ENCODE results near the gene DUOXA1. TPM values are rescaled to one million over a fixed set of nuclear protein-coding genes. Genes with fewer than 3 reads are reported as not detected.

The DUOXA1 gene
- total and polyA plus RNA-seq, 2 of the 4 experiments (the other 2 are of a cell fraction): 0.02 TPM; not detected in 1

GRCh38 chr15:45139770-45140169 is 10.1 kb upstream of the DUOXA1 start:
- Histone ChIP-seq H2AK9ac (replicated peaks; ENCODE audit: low read depth, low read length, poor library complexity) (no peak overlapping the region), H4K20me1 (ENCODE audit: insufficient read depth, low read length) (no peaks in the 10 kb centered on the region), H4K5ac (ENCODE audit: low read depth, low read length) (no peak overlapping the region), H3K4me3 (ENCODE audit: insufficient read depth, low read depth, low read length) (no peak overlapping the region), H2AFZ (replicated peaks; ENCODE audit: low read length, poor library complexity) (no peak overlapping the region), H2BK5ac (ENCODE audit: low read depth, low read length, poor library complexity, severe bottlenecking) (no peak overlapping the region), H4K91ac (ENCODE audit: insufficient read depth, low read depth, low read length) (no peak overlapping the region), H3K56ac (ENCODE audit: extremely low read depth, insufficient read depth, low read length) (no peak overlapping the region), H2BK20ac (ENCODE audit: low read depth, low read length) (no peak overlapping the region), H3K9ac (ENCODE audit: low read depth, low read length) (no peak overlapping the region), H3K27ac (ENCODE audit: insufficient read depth, low read length) (no peak overlapping the region), H4K8ac (ENCODE audit: low read depth in 2 of 2, low read length in 2 of 2) (no peak overlapping the region), H2AK5ac (ENCODE audit: low read depth, low read length) (no peak overlapping the region), H3K9me1 (ENCODE audit: insufficient read depth, low read length) (no peaks in the 10 kb centered on the region), H3K9me3 (ENCODE audit: control insufficient read depth, insufficient read depth, low read length) (peaks cover 1% of the 10 kb centered on the region; the same call in 1 of the 2 replicates), H3K18ac (ENCODE audit: low read depth, low read length) (no peak overlapping the region), H3K4ac (ENCODE audit: low read depth, low read length) (no peak overlapping the region), H3K4me2 (ENCODE audit: low read depth, low read length) (no peak overlapping the region), H3K27me3 (ENCODE audit: control insufficient read depth, insufficient read depth, low read length) (peaks cover 58% of the 10 kb centered on the region), H2BK15ac (ENCODE audit: low read depth, low read length) (no peak overlapping the region), H3K23ac (ENCODE audit: low read depth, low read length) (no peak overlapping the region), H3K79me1 (ENCODE audit: low read depth in 1 of 2, low read length in 2 of 2) (no peaks in the 10 kb centered on the region), H2BK120ac (ENCODE audit: low read depth, low read length) (no peak overlapping the region), H3K36me3 (ENCODE audit: control insufficient read depth, insufficient read depth, low read length) (no peaks in the 10 kb centered on the region), H3K14ac (replicated peaks; ENCODE audit: low read depth, low read length) (no peak overlapping the region), H3K4me1 (ENCODE audit: control insufficient read depth, insufficient read depth, low read length) (no peaks in the 10 kb centered on the region)
- BruUV-seq (replicated peaks): no TSS peak
- intact Hi-C loops (cut with micrococcal nuclease) (no loop called here), in situ Hi-C loops (cut with MboI; ENCODE audit: low sequenced_read_pairs) (no loop called here), dilution Hi-C loops (cut with HindIII; ENCODE audit: low sequenced_read_pairs, unreplicated experiment) (no loop called here)
- WGBS, 2 experiments (ENCODE audit: extremely low coverage in 2 of 2, insufficient read length in 1 of 2): no CpG with 5 or more reads among the region's 6 CpGs
- CTCF ChIA-PET: interaction anchor here (0.8 kb wide), 1 partner anchor 11 kb away, joined by 4 read pairs; no protein-coding TSS in a partner anchor
- POLR2A ChIA-PET (ENCODE audit: unreplicated experiment): no interaction called here
- ATAC-seq (ENCODE audit: low read depth): no peak
- no peak for DNase-seq
- TF ChIP-seq FOS (IDR thresholded peaks at IDR 0.05; ENCODE audit: low read depth, low read length) (no peak), ELK1 (IDR thresholded peaks at IDR 0.05; ENCODE audit: borderline replicate concordance, low read depth, low read length) (no peak), RCOR1 (IDR thresholded peaks at IDR 0.05; ENCODE audit: insufficient replicate concordance, low read length) (no peak), RAD21 (IDR thresholded peaks at IDR 0.05; ENCODE audit: low read length) (no peak), CEBPB (IDR thresholded peaks at IDR 0.05; ENCODE audit: low read depth, low read length) (no peak), USF2 (IDR thresholded peaks at IDR 0.05; ENCODE audit: low read depth, low read length) (no peak)

Measured in IMR-90 (cell line).